Upper lobe of right lung (tissue), 1 donor: ENCODE data around the gene PPP1R8. TPM values are rescaled to one million over a fixed set of nuclear protein-coding genes. Genes with fewer than 3 reads are reported as not detected.
"Not testable (repeated sequence)": the region's sequence is repeated elsewhere in the genome, so short reads cannot be mapped to it uniquely, and the experiment has no call there.

Experiments
- ATAC-seq: fragments of 200-7000 bp; cut with Tn5 transposase; one replicate; pipeline ENCODE4 v1.9.1; 2020; ENCODE audit warnings: mild to moderate bottlenecking, moderate library complexity
- DNase-seq: peaks from one replicate; pipeline ENCODE4 v3.0.0-alpha.2; 2020
- H3K27ac ChIP-seq: fragments of 200-600 bp; one replicate; pipeline ENCODE4 v1.8.0; 2022
- H3K27me3 ChIP-seq: fragments of 200-600 bp; one replicate; pipeline ENCODE4 v1.8.0; 2022; ENCODE audit warnings: mild to moderate bottlenecking
- H3K36me3 ChIP-seq: fragments of 200-600 bp; one replicate; pipeline ENCODE4 v1.8.0; 2022
- H3K4me1 ChIP-seq: fragments of 200-600 bp; one replicate; pipeline ENCODE4 v1.8.0; 2022
- H3K4me3 ChIP-seq: fragments of 200-600 bp; one replicate; pipeline ENCODE4 v1.8.0; 2022; ENCODE audit warnings: mild to moderate bottlenecking
- H3K9me3 ChIP-seq: fragments of 200-600 bp; one replicate; pipeline ENCODE4 v1.8.0; 2022
- CTCF ChIP-seq: fragments of 200-600 bp; IDR thresholded peaks from one replicate; pipeline ENCODE4 v1.8.0; 2022; ENCODE audit warnings: antibody characterized with exemption
- intact Hi-C: fragments of 100-400 bp; cut with DNase I; formaldehyde crosslinking; loops from one replicate; pipeline ENCODE4 v1.11.0; 2022
- total RNA-seq: library from RNA; stranded (reverse); fragmentation: NEBNext Ultra II Directional; extraction: Animal tissue kit (Norgen Biotek cat#: 25700); gene quantifications from one replicate; pipeline ENCODE4 v1.2.1, GENCODE V29; 2021
- donor health status: DM: no; HTN: yes; CAD: no; lungs with severe emphysema.

PPP1R8 gene
- total RNA-seq, 1 donor from 2014 or later: 33.0 TPM

GRCh38 chr1:27835501-27835900 is 4.9 kb downstream of the PPP1R8 start:
- no peak for ATAC-seq

GRCh38 chr1:27849951-27850350 is 19.4 kb downstream of the PPP1R8 start:
- no peak overlapping the region for H3K27ac ChIP-seq
- no peaks in the 10 kb centered on the region for H3K27me3 ChIP-seq
- intact Hi-C loops: no loop called here
- no peaks in the 10 kb centered on the region for H3K9me3 ChIP-seq
- TF ChIP-seq CTCF: no peak
- no peaks in the 10 kb centered on the region for H3K4me1 ChIP-seq
- DNase-seq (no peak), ATAC-seq (peak; percentile 26)
- peaks cover 69% of the 10 kb centered on the region for H3K36me3 ChIP-seq
- H3K4me3 ChIP-seq: no peak overlapping the region

More at GRCh38 chr1:27835501-27835900, 4.9 kb downstream of the PPP1R8 start:
- intact Hi-C loops: no loop called here
- TF ChIP-seq CTCF: no peak
- Histone ChIP-seq H3K27me3 (no peaks in the 10 kb centered on the region), H3K4me1 (peaks cover 13% of the 10 kb centered on the region), H3K4me3 (no peak overlapping the region), H3K27ac (no peak overlapping the region), H3K9me3 (no peaks in the 10 kb centered on the region), H3K36me3 (peaks cover 39% of the 10 kb centered on the region)
- no peak for DNase-seq

GRCh38 chr1:27855085-27855484 is 24.5 kb downstream of the PPP1R8 start:
- Histone ChIP-seq H3K36me3 (peaks cover 18% of the 10 kb centered on the region), H3K4me3 (no peak overlapping the region), H3K27ac (no peak overlapping the region), H3K27me3 (no peaks in the 10 kb centered on the region), H3K9me3 (no peaks in the 10 kb centered on the region), H3K4me1 (no peaks in the 10 kb centered on the region)
- no peak for ATAC-seq
- intact Hi-C loops: no loop called here
- DNase-seq: no peak
- TF ChIP-seq CTCF: no peak

- H3K36me3 ChIP-seq: peaks cover 1% of the 10 kb centered on the region
- TF ChIP-seq CTCF: no peak
- no peak overlapping the region for H3K4me3 ChIP-seq
- DNase-seq (peak; percentile 27), ATAC-seq (no peak)
- H3K27me3 ChIP-seq: no peaks in the 10 kb centered on the region
- intact Hi-C loops: no loop called here
- no peak overlapping the region for H3K27ac ChIP-seq
- no peaks in the 10 kb centered on the region for H3K4me1 ChIP-seq
- no peaks in the 10 kb centered on the region for H3K9me3 ChIP-seq
These were observed 26.2 kb downstream of the PPP1R8 start for GRCh38 chr1:27856561-27857343.

GRCh38 chr1:27857552-27857951 is 27.0 kb downstream of the PPP1R8 start:
- intact Hi-C loops, H3K4me3 ChIP-seq, ATAC-seq, H3K27me3 ChIP-seq, H3K9me3 ChIP-seq, H3K27ac ChIP-seq, H3K4me1 ChIP-seq, H3K36me3 ChIP-seq: not testable (repeated sequence)
- peak; percentile 55 for DNase-seq

GRCh38 chr1:27858072-27858948 is 27.7 kb downstream of the PPP1R8 start:
- no peaks in the 10 kb centered on the region for H3K9me3 ChIP-seq
- H3K4me3 ChIP-seq: no peak overlapping the region
- H3K27me3 ChIP-seq: no peaks in the 10 kb centered on the region
- peak; percentile 98 for TF ChIP-seq CTCF
- no peaks in the 10 kb centered on the region for H3K4me1 ChIP-seq
- intact Hi-C loops: no loop called here
- H3K36me3 ChIP-seq: no peaks in the 10 kb centered on the region
- peak overlapping the region; percentile 37 for H3K27ac ChIP-seq
- peak; percentile 94 for ATAC-seq
- DNase-seq: peak; percentile 92
